ENCODE data around the gene XPR1.

XPR1 gene

DNA sequence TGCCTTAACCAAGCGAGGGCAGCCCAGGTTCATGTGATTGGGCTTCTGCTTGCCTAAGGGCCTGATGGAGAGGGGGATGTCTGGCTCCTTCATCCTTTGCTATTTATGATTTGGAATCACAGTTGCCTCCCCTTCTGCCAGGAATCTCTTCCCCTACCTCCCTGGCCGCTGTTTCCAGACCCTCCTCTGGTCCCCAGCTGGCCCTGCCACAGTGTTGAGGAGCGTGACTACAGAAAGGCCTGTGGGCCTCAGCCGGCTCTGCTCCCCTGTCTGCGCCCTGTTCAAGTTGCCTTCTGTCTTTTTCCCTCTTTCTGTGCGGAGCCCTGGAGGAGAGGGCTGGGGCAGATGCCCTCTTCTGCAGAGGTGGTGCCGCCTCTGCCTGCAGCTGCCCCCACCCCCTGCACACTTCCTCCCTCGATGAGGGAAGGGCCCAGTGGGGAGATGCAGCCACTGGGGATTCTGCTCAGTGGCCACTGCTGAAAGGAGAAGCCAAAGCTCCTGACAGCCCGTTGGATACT is 287.4 kb downstream of the XPR1 start:
- no peak for DNase-seq

DNA sequence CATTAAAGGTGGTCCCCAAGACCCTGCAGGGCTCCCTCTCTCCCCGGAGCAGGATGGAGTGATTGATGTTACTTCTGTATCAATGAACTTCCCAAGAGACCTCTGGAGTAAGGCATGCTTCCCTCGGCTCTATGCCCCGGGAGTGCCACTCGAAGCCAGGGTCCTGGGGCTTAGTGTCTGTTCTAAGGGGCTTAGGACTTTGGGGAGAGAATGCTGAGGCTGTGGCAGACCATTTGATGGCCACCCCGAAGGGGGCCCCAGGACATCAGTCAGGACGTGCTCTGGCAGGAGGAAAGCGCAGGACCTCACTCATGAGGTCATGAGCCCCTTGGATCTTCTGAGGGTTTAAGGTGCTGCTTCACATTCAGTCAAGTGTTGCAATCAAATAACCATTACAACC is 288.4 kb downstream of the XPR1 start:
- no peak for DNase-seq

- DNase-seq = no peak
Measured at GRCh38 chr1:180920702-180921101, 288.9 kb downstream of the XPR1 start.

DNA sequence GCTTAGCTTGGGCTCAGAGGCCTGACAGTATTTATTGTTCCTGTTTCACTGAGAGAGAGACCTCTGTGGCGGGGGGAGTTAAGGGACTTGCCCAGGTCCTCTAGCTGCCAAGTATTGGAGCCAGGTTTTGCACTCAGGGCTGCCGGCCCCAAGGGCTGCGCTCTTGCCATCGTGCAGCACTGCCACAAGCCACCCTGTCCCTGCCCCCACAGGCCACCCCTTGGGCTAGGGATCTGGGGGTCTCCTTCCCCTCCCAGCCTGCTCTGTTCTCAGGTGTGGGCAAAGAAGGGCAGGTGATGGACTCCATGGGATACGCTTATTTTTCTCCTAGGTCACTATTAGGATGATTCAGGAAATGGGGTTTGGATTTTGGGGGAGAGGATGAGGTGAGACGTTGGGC is 289.6 kb downstream of the XPR1 start:
- DNase-seq = no peak

DNA sequence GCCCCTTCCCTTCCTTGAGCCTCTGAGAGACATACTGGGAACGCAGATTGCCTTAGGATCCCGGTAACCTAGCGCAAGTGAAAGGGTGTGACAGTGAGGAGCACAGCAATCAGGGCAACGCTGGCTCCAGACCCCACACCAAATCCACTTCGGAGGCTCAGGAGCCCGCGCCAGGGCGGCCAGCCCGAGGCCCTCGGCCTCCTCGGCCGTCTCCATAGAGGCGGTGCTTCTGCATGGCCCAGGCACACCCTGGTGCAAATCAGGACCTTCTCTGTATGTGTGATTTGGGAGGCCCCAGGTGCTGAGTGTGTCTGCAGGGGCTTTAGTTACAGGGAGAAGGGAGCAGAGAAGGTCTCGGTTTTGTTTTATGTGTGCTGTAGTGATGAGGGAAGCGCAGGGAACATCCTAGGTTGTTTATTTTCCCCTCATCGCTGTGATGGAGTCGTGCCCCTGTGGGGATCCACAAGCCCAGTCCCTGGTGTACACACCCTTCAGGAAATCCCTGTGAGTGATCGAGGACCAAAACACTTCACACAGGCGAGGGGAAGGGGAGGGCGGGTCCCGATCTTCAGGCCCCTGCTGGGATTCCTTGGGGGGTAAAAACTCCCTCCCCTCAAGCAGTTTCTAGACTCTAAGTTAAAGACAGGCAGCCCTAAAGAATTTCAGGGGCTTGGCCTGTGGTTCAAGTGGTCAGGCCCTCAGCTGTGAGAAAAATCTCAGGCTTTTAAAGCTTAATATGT is 290.2 kb downstream of the XPR1 start:
- no peak for DNase-seq

- no peak for DNase-seq
Measured at GRCh38 chr1:180922631-180923015, 290.8 kb downstream of the XPR1 start.

GRCh38 chr1:180923021-180923841 is 291.4 kb downstream of the XPR1 start:
- no peak for DNase-seq

DNA sequence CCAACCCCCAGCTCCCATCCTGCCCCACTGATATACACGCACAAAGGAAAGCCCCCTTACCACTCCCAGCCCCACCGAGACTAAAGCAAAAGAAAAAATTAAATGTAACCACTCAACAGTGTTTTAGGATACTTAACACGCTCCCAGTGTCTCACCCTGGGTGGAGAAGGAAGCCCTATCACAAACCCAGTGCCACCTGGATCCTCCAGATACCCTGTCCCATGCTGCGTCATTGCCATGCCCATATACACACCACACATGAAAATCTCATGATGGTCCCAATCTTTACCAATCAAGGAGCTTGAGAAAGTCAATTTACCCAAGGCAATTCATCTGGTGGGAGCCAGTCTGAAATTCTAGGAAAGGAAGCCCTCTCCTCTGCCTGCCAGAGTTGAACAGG is 292.1 kb downstream of the XPR1 start:
- no peak for DNase-seq

GRCh38 chr1:180924939-180925338 is 293.1 kb downstream of the XPR1 start:
- DNase-seq = no peak

GRCh38 chr1:180925471-180926051 is 293.7 kb downstream of the XPR1 start:
- DNase-seq = no peak

GRCh38 chr1:180926164-180926981 is 294.6 kb downstream of the XPR1 start:
- DNase-seq = no peak

DNA sequence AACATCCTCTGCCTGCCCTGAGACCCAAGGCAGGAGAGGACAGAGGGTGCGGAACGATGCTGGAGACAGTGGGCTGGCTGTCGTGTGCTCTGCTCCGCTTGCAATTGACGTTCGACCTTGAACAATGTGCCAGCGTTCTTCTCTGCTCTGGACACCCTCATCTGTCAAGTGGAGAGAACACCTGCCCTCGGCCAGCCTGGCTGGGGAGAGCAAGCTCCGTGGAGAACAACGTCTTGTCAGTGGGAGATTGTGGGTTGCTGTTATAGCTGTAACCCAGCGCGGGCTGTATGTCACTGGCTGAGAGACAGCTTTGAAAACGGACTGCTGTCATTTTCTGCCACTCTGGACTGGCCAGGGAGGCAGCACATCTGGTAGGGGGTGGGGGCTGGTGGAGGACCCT is 295.5 kb downstream of the XPR1 start:
- DNase-seq = no peak

DNA sequence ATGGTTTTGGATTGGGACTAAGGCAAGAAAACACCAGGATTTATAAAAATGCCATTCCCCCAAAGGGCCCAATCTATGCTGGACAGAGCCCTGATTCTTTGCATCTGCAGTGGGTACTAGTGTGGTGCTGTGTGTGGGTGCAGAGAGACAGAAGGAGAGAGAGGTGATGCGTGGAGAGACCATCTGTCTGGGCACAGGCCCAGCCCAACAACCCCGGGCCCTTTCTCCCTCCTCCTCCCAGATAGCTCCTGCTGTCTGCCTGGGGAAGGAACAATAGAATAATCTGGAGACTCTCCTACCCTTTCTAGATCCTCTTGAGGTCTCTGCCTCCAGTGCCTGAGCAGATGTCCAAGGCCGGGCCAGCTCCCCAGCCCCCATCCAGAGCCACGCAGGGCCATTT is 296.0 kb downstream of the XPR1 start:
- DNase-seq = no peak

DNA sequence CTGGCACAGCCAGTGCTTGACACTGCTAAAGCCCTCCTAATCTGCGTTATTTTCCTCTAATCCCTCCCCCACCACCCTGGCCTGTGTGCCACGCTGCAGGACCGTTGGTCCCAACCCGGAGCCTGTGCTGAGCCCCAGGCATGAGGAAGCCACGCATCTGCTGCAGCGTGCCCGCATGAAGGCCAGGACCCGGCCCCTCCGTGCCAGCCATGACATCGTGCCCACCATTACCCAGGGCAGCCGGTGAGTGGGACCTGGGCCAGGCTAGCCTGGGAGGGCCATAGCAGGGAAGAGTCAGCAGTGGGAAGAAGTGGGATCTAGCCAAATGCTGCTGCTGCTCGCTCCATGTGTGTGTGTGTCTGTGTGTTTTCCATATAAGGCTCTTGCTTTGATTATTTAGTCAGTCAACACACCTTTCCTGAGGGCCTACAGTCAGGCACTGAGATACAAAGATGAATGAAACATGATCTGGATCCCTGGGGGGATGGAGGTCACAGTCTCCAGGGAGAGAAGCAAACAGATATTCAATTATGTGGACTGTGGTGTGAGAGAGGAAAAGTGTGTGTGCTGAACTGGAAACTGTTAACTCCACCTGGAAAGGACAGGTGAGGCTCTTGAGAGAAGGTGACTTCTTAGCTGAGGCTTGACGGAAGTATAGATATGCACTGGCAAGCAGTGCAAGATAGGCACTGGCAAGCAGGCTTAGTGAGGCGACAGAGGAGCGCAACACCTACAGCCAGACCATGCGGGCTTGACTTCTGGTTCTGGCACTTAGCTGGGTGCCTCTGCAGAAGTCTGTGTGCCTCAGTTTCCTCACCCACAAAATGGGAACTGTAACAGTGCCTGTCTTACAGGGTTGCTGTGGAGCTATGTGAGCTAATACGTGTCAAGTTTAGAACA is 296.8 kb downstream of the XPR1 start:
- no peak for DNase-seq

GRCh38 chr1:180929389-180929788 is 297.6 kb downstream of the XPR1 start:
- no peak for DNase-seq

DNA sequence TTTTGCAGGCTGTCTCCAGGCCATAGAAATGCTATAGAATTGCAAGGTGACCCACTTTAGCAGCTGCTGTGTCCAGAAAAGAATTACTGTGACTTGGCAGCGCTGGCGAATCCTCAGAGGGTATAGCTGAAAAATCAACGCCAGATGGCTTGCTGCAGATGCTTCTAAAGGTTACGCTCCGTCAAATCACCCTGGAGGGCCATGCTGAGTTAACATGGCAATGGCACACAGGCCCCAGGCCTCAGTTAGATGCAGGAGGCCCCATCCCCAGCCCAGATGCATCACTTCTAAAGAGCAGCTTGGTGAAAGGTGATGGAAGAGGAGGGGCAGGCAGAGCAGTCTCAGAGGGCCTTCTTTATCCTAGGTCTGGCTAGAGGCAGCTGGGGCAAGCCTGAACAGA is 298.9 kb downstream of the XPR1 start:
- DNase-seq = no peak

GRCh38 chr1:180931529-180931928 is 299.7 kb downstream of the XPR1 start:
- DNase-seq = no peak

DNA sequence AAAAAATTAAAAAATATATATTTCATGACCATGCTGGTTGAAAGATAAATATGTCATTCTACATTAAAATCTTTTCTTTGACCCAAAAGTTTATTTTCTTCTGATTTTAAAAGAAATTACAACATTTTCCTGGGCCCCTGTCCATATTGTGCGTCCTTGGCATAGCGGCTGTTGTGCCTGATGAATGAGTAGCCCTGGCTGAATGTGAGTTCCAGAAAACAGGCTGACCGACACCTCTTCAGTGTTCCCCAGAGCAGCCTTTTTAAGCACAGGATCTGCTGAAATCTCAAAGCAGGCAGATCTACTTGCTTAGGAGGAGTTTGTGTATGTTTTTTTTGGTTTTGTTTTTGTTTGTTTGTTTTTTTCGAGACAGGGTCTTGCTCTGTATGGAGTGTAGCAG is 300.6 kb downstream of the XPR1 start:
- no peak for DNase-seq

DNA sequence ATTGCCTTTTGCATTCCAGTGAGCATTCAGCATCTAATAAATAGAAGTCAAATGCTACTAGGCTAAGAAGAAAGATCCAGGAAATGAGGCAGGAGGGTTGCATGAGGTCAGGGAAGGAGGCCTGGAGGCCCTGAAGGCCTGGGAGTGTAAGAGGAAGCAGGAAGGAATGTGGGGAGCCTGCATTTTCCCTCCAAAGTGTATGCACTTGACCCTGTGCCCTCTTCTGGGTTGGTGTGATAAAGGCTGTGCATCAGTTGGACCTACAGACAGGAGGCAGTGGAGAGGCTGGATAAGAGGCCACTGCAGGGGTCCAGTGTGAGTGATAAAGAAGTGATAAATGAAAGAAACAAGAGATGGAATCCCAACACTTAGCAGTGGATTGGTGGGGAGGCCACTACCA is 301.3 kb downstream of the XPR1 start:
- no peak for DNase-seq

DNA sequence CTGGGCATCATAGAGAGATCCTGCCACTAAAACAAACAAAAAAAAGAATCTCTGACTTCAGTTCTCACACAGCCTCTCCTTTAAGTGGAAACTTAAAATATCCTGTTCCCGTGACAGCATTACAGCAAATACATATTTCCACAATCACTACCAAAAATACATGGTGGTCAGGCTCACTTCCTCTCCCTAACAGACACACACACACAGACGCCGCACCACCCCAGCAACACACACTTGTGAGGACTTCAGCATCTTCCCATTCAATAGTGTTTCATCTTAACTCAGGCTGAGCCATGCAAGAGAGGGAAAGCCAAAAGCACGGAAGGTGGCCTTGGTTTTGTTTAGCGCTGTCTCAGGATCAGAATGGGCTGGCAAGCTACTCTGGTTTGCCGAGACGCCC is 302.7 kb downstream of the XPR1 start:
- no peak for DNase-seq

- no peak for DNase-seq
Measured at GRCh38 chr1:180935326-180936109, 303.7 kb downstream of the XPR1 start.
